ENCODE data around the gene EPGN. TPM values are rescaled to one million over a fixed set of nuclear protein-coding genes. Genes with fewer than 3 reads are reported as not detected.

Gene EPGN
- total RNA-seq, 3 donors from 2014 or later (not counting 1 experiment from before 2014, with no cell fraction given): not detected

GRCh38 chr4:74311696-74312313 is 3.5 kb downstream of the EPGN start:
- no peaks in the 10 kb centered on the region for H3K4me1 ChIP-seq (ENCODE audit: control insufficient read depth, insufficient read depth, low read length)
- Mint-ChIP-seq H3K9me3 (no peaks in the 10 kb centered on the region), H3K36me3 (no peaks in the 10 kb centered on the region), H3K27me3 (ENCODE audit: low read depth in 2 of 2) (peaks cover 0 to 7% of the 10 kb centered on the region in 2 donors), H3K27ac (no peak overlapping the region), H3K4me1 (peaks cover 0 to 4% of the 10 kb centered on the region in 2 donors), H3K4me3 (no peak overlapping the region)
- no peaks in the 10 kb centered on the region for H3K9me3 ChIP-seq (ENCODE audit: control insufficient read depth, insufficient read depth, low read length)
- WGBS (ENCODE audit: insufficient coverage): 45% methylated on average over 4 of the region's 4 CpGs
- ATAC-seq (no peak), DNase-seq (peak in 1 of 2 donors; percentile 67)
- H3K4me3 ChIP-seq (ENCODE audit: low read length): no peak overlapping the region
- intact Hi-C loops (cut with micrococcal nuclease): loop anchor here (5.0 kb wide), 1 partner anchor 125 kb away; no protein-coding TSS in a partner anchor
- H3K27ac ChIP-seq (ENCODE audit: low read length): no peak overlapping the region
- no peaks in the 10 kb centered on the region for H3K36me3 ChIP-seq (ENCODE audit: control insufficient read depth, insufficient read depth, low read length)
- peak; percentile 32 for TF ChIP-seq CTCF (IDR thresholded peaks at IDR 0.05)
- no peaks in the 10 kb centered on the region for H3K27me3 ChIP-seq (ENCODE audit: control insufficient read depth, insufficient read depth, low read length)

GRCh38 chr4:74314329-74314728 is 6.1 kb downstream of the EPGN start:
- Histone ChIP-seq H3K4me3 (ENCODE audit: low read length) (no peak overlapping the region), H3K4me1 (ENCODE audit: control insufficient read depth, insufficient read depth, low read length) (no peaks in the 10 kb centered on the region), H3K9me3 (ENCODE audit: control insufficient read depth, insufficient read depth, low read length) (no peaks in the 10 kb centered on the region), H3K27me3 (ENCODE audit: control insufficient read depth, insufficient read depth, low read length) (no peaks in the 10 kb centered on the region), H3K36me3 (ENCODE audit: control insufficient read depth, insufficient read depth, low read length) (no peaks in the 10 kb centered on the region), H3K27ac (ENCODE audit: low read length) (no peak overlapping the region)
- intact Hi-C loops (cut with micrococcal nuclease): loop anchor here (5.0 kb wide), 1 partner anchor 127 kb away; no protein-coding TSS in a partner anchor
- WGBS (ENCODE audit: insufficient coverage): 78% methylated on average over 2 of the region's 2 CpGs
- Mint-ChIP-seq H3K4me3 (no peak overlapping the region), H3K27me3 (ENCODE audit: low read depth in 2 of 2) (no peaks in the 10 kb centered on the region), H3K9me3 (no peaks in the 10 kb centered on the region), H3K4me1 (no peaks in the 10 kb centered on the region), H3K36me3 (no peaks in the 10 kb centered on the region), H3K27ac (no peak overlapping the region)
- TF ChIP-seq CTCF (IDR thresholded peaks at IDR 0.05): no peak
- DNase-seq (no peak), ATAC-seq (no peak)

GRCh38 chr4:74314944-74315343 is 6.7 kb downstream of the EPGN start:
- no CpG with 5 or more reads among the region's 2 CpGs for WGBS (ENCODE audit: insufficient coverage)
- H3K4me1 ChIP-seq (ENCODE audit: control insufficient read depth, insufficient read depth, low read length): no peaks in the 10 kb centered on the region
- no peaks in the 10 kb centered on the region for H3K27me3 Mint-ChIP-seq (ENCODE audit: low read depth in 2 of 2)
- H3K27ac ChIP-seq (ENCODE audit: low read length): no peak overlapping the region
- H3K4me3 ChIP-seq (ENCODE audit: low read length): no peak overlapping the region
- DNase-seq: no peak
- no peak overlapping the region for H3K4me3 Mint-ChIP-seq
- H3K9me3 Mint-ChIP-seq: no peaks in the 10 kb centered on the region
- H3K36me3 ChIP-seq (ENCODE audit: control insufficient read depth, insufficient read depth, low read length): no peaks in the 10 kb centered on the region
- no peaks in the 10 kb centered on the region for H3K4me1 Mint-ChIP-seq
- ATAC-seq: no peak
- intact Hi-C loops (cut with micrococcal nuclease): loop anchor here (5.0 kb wide), 1 partner anchor 128 kb away; no protein-coding TSS in a partner anchor
- H3K36me3 Mint-ChIP-seq: no peaks in the 10 kb centered on the region
- no peak for TF ChIP-seq CTCF (IDR thresholded peaks at IDR 0.05)
- no peak overlapping the region for H3K27ac Mint-ChIP-seq
- H3K27me3 ChIP-seq (ENCODE audit: control insufficient read depth, insufficient read depth, low read length): no peaks in the 10 kb centered on the region
- no peaks in the 10 kb centered on the region for H3K9me3 ChIP-seq (ENCODE audit: control insufficient read depth, insufficient read depth, low read length)

- no peaks in the 10 kb centered on the region for H3K27me3 ChIP-seq (ENCODE audit: control insufficient read depth, insufficient read depth, low read length)
- no peak overlapping the region for H3K27ac ChIP-seq (ENCODE audit: low read length)
- no peaks in the 10 kb centered on the region for H3K4me1 ChIP-seq (ENCODE audit: control insufficient read depth, insufficient read depth, low read length)
- H3K27ac Mint-ChIP-seq: no peak overlapping the region
- H3K4me3 ChIP-seq (ENCODE audit: low read length): no peak overlapping the region
- intact Hi-C loops (cut with micrococcal nuclease): no loop called here
- DNase-seq: no peak
- no peaks in the 10 kb centered on the region for H3K36me3 Mint-ChIP-seq
- 59% methylated on average over 5 of the region's 5 CpGs for WGBS (ENCODE audit: insufficient coverage)
- H3K36me3 ChIP-seq (ENCODE audit: control insufficient read depth, insufficient read depth, low read length): no peaks in the 10 kb centered on the region
- ATAC-seq: no peak
- no peaks in the 10 kb centered on the region for H3K9me3 Mint-ChIP-seq
- TF ChIP-seq CTCF (IDR thresholded peaks at IDR 0.05): no peak
- H3K4me1 Mint-ChIP-seq: no peaks in the 10 kb centered on the region
- no peak overlapping the region for H3K4me3 Mint-ChIP-seq
- no peaks in the 10 kb centered on the region for H3K9me3 ChIP-seq (ENCODE audit: control insufficient read depth, insufficient read depth, low read length)
- no peaks in the 10 kb centered on the region for H3K27me3 Mint-ChIP-seq (ENCODE audit: low read depth in 2 of 2)
Observed at GRCh38 chr4:74315376-74315775, 7.1 kb downstream of the EPGN start.

Measured in natural killer cell (primary cell).